Fibroblast of skin of right biceps (primary cell): ENCODE data around the gene AP4S1.
"Not testable (repeated sequence)": the region's sequence is repeated elsewhere in the genome, so short reads cannot be mapped to it uniquely, and the experiment has no call there.

Experiments used
- DNase-seq: peaks from one replicate; pipeline ENCODE4 v3.0.0-alpha.2; 2013

Gene AP4S1

GRCh38 chr14:31090883-31091764 is 65.7 kb downstream of the AP4S1 start:
- peak; percentile 78 for DNase-seq

GRCh38 chr14:31092160-31092708 is 66.8 kb downstream of the AP4S1 start:
- DNase-seq, result no peak

GRCh38 chr14:31093884-31094839 is 68.7 kb downstream of the AP4S1 start:
- not testable (repeated sequence) for DNase-seq

GRCh38 chr14:31095817-31096216 is 70.4 kb downstream of the AP4S1 start:
- not testable (repeated sequence) for DNase-seq

GRCh38 chr14:31096255-31096654 is 70.8 kb downstream of the AP4S1 start:
- peak; percentile 60 for DNase-seq

- no peak for DNase-seq
These were observed 71.6 kb downstream of the AP4S1 start for GRCh38 chr14:31097081-31097480.

GRCh38 chr14:31106768-31107167 is 81.3 kb downstream of the AP4S1 start:
- DNase-seq, result peak; percentile 11

GRCh38 chr14:31109257-31109656 is 83.8 kb downstream of the AP4S1 start:
- no peak for DNase-seq

GRCh38 chr14:31110872-31111271 is 85.4 kb downstream of the AP4S1 start:
- no peak for DNase-seq

GRCh38 chr14:31113794-31114193 is 88.3 kb downstream of the AP4S1 start:
- DNase-seq, result no peak

- peak; percentile 3 for DNase-seq
These were observed 93.4 kb downstream of the AP4S1 start for GRCh38 chr14:31118892-31119291.

- DNase-seq, result peak; percentile 23
These were observed 96.7 kb downstream of the AP4S1 start for GRCh38 chr14:31122098-31122611.

GRCh38 chr14:31122921-31123320 is 97.5 kb downstream of the AP4S1 start:
- DNase-seq, result no peak

GRCh38 chr14:31124197-31124596 is 98.7 kb downstream of the AP4S1 start:
- peak; percentile 43 for DNase-seq

GRCh38 chr14:31125231-31125630 is 99.8 kb downstream of the AP4S1 start:
- no peak for DNase-seq

GRCh38 chr14:31126680-31127079 is 101.2 kb downstream of the AP4S1 start:
- DNase-seq, result no peak

GRCh38 chr14:31127690-31128089 is 102.2 kb downstream of the AP4S1 start:
- DNase-seq, result no peak

GRCh38 chr14:31128601-31129526 is 103.4 kb downstream of the AP4S1 start:
- no peak for DNase-seq

- DNase-seq, result no peak
These were observed 107.7 kb downstream of the AP4S1 start for GRCh38 chr14:31133133-31133532.

GRCh38 chr14:31137214-31137889 is 111.9 kb downstream of the AP4S1 start:
- DNase-seq, result no peak

GRCh38 chr14:31138301-31138700 is 112.9 kb downstream of the AP4S1 start:
- no peak for DNase-seq
